Left forelimb (tissue), 1 donor: ENCODE data around the gene RBM42.

ENCODE experiments used
- DNase-seq: peaks from one replicate; pipeline ENCODE4 v3.0.0-alpha.2; 2018; ENCODE audit warnings: low spot score

The RBM42 gene

GRCh38 chr19:35621708-35622107 lies 7.1 kb upstream of the RBM42 start:
- no peak for DNase-seq

- DNase-seq: no peak
These were observed 6.1 kb upstream of the RBM42 start for GRCh38 chr19:35622750-35623149.

- no peak for DNase-seq
These were observed 5.4 kb upstream of the RBM42 start for GRCh38 chr19:35623327-35624010.

GRCh38 chr19:35628264-35628564 lies 622 bp upstream of the RBM42 start:
- no peak for DNase-seq

GRCh38 chr19:35629332-35629633 lies 447 bp downstream of the RBM42 start:
- DNase-seq: no peak

- DNase-seq: no peak
These were observed 5.0 kb downstream of the RBM42 start for GRCh38 chr19:35633727-35634440.

- DNase-seq: no peak
These were observed 7.8 kb downstream of the RBM42 start for GRCh38 chr19:35636651-35637050.

GRCh38 chr19:35637165-35637564 lies 8.3 kb downstream of the RBM42 start:
- no peak for DNase-seq

- no peak for DNase-seq
These were observed 10.4 kb downstream of the RBM42 start for GRCh38 chr19:35639321-35639639.

GRCh38 chr19:35639863-35640262 lies 11.0 kb downstream of the RBM42 start:
- DNase-seq: no peak

- DNase-seq: no peak
These were observed 12.8 kb downstream of the RBM42 start, which contains the start of gene ETV2 for GRCh38 chr19:35641515-35642151. ETV2 (plus strand) TSS chr19:35641745; CDS start chr19:35642461, 716 bp downstream.

- DNase-seq: no peak
These were observed 13.5 kb downstream of the RBM42 start for GRCh38 chr19:35642312-35642711.

GRCh38 chr19:35642798-35643254 lies 14.0 kb downstream of the RBM42 start:
- no peak for DNase-seq

- DNase-seq: peak; percentile 91
These were observed 14.7 kb downstream of the RBM42 start for GRCh38 chr19:35643255-35644205.

GRCh38 chr19:35644206-35644986 lies 15.6 kb downstream of the RBM42 start:
- peak; percentile 96 for DNase-seq

- DNase-seq: peak; percentile 82
These were observed 16.3 kb downstream of the RBM42 start for GRCh38 chr19:35644987-35645679.

- DNase-seq: no peak
These were observed 17.1 kb downstream of the RBM42 start for GRCh38 chr19:35645680-35646511.

GRCh38 chr19:35648017-35648961 lies 19.5 kb downstream of the RBM42 start, which contains the start of gene COX6B1:
COX6B1 (plus strand) TSS chr19:35648323; CDS start chr19:35651244, 2,921 bp downstream.
- DNase-seq: peak; percentile 89

GRCh38 chr19:35650581-35650980 lies 21.7 kb downstream of the RBM42 start:
- DNase-seq: no peak
